ENCODE results near the gene ZFP36L1. TPM values are rescaled to one million over a fixed set of nuclear protein-coding genes. Genes with fewer than 3 reads are reported as not detected.

The ZFP36L1 gene
- total and polyA plus RNA-seq, 2 of the 13 experiments (the other 11 are each of a cell fraction or from before 2014, with no cell fraction given) = 7.4 to 10.2 TPM

DNA sequence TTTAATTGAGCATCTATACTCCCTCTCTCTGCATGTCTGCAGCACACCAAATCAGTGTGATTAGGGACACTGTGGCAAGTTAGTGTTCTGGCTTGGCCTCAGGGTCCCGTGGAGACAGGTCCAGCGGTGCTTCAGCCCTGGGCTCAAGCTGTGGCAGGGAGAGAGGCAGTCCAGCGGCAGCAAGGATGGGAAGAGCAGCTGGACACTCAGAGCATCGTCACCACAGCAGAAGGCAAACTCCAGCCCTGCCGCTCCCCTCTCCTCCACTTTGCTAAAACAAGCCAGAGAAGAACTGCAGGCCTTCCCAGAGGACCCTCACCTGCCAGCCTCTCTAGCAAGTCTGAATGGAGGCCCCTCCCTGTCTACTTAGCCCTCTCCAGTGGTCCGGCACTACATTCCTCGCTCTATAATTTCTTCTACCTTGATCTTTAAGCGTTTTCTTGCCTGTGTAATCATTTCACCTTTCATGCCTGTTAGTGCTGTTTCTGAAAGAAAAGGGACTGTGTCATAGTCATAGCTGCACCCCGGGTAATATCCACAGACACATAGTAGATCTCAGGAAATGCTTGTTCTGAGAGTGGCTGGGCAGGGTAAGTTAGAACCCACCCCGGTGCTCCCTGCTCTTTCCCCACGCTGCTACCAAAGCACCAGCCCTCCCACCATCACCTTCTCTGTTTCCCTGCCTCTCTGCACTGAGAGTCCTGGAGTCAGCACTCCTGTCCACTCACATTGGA is 22.1 kb downstream of the ZFP36L1 start:
- Histone ChIP-seq H3K36me3 (replicated peaks in 1 of 2; ENCODE audit: control insufficient read depth in 1 of 2, insufficient read depth in 2 of 2, low read length in 2 of 2) (no peaks in the 10 kb centered on the region), H3K4me1 (ENCODE audit: insufficient read depth, low read length) (peaks cover 36% of the 10 kb centered on the region), H3K27me3 (ENCODE audit: control insufficient read depth in 1 of 2, insufficient read depth in 2 of 2, low read length in 2 of 2) (no peaks in the 10 kb centered on the region), H3K9me3 (ENCODE audit: low read length) (no peaks in the 10 kb centered on the region), H3K79me2 (ENCODE audit: insufficient read depth, low read length) (no peaks in the 10 kb centered on the region), H4K20me1 (ENCODE audit: insufficient read depth, low read length) (no peaks in the 10 kb centered on the region), H3K4me2 (ENCODE audit: low read depth, low read length) (no peak overlapping the region), H3K27ac (ENCODE audit: extremely low read length, insufficient read depth, low read length) (no peak overlapping the region), H3K4me3 (replicated peaks in 1 of 3; ENCODE audit: insufficient read depth in 1 of 3, low read depth in 2 of 3, low read length in 3 of 3) (no peak overlapping the region), H3K9ac (ENCODE audit: insufficient read depth, low read depth, low read length) (no peak overlapping the region), H2AFZ (ENCODE audit: low read length) (no peak overlapping the region)
- BruUV-seq (replicated peaks) = no TSS peak
- DNase-seq (ENCODE audit: low spot score) (no peak), FAIRE-seq (no peak), ATAC-seq (no peak)
- ChIA-PET POLR2A (interaction anchor here (1.2 kb wide), 1 partner anchor 22 kb away, joined by 6 read pairs; the partner anchor contains the start of gene ZFP36L1), CTCF (ENCODE audit: low intra/inter-chr PET ratio, low total read pairs) (no interaction called here)
- 67% methylated on average over 9 of the region's 11 CpGs for WGBS (ENCODE audit: low lambda C conversion rate)
- intact Hi-C loops (cut with micrococcal nuclease; ENCODE audit: unreplicated experiment) = no loop called here
- in situ Hi-C loops (cut with HindIII; ENCODE audit: extremely low pct_ligation_motif_present, low pct_unique_long_range_greater_than_20kb) = no loop called here
- no peak for TF ChIP-seq FOXC1 (CRISPR knock-in tag; IDR thresholded peaks at IDR 0.05; ENCODE audit: borderline replicate concordance)
- no peak for TF ChIP-seq RBM22 (optimal IDR thresholded peaks at IDR 0.05; ENCODE audit: low read length)
- TF ChIP-seq FOXK1 (CRISPR knock-in tag; IDR thresholded peaks at IDR 0.05; ENCODE audit: borderline replicate concordance, low read depth) = no peak
- TF ChIP-seq ZNF790 (CRISPR knock-in tag; IDR thresholded peaks at IDR 0.05; ENCODE audit: borderline replicate concordance) = no peak
- TF ChIP-seq SCMH1 (CRISPR knock-in tag; IDR thresholded peaks at IDR 0.05; ENCODE audit: borderline replicate concordance) = no peak
- TF ChIP-seq REL (CRISPR knock-in tag; conservative IDR thresholded peaks at IDR 0.05) = no peak
- no peak for TF ChIP-seq ZSCAN21 (CRISPR knock-in tag; IDR thresholded peaks at IDR 0.05; ENCODE audit: borderline replicate concordance)
- TF ChIP-seq SIX1 (CRISPR knock-in tag; IDR thresholded peaks at IDR 0.05; ENCODE audit: borderline replicate concordance) = no peak

DNA sequence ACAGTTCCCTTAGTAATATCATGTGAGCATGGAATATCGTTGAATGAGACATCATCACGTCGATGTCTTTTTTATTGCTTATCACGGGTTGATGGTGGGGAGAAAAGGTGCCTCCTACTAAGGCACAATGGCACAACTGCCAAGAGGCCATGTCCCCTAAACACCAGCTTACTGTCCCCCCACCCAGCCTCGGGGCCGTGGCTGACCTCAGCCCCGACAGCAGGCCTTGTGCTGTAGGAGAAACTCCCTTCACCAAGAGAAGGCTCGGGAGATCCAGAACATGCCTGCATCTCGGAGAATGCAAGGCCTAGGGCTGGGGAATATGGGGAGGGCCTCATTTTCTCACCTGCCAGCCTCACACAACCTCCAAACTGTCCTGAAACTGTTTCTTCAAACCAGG is 22.8 kb downstream of the ZFP36L1 start:
- FAIRE-seq (no peak), ATAC-seq (no peak), DNase-seq (ENCODE audit: low spot score) (no peak)
- H3K9ac ChIP-seq (ENCODE audit: insufficient read depth, low read depth, low read length) = no peak overlapping the region
- H3K27ac ChIP-seq (ENCODE audit: extremely low read length, insufficient read depth, low read length) = no peak overlapping the region
- no peak overlapping the region for H3K4me3 ChIP-seq (replicated peaks in 1 of 3; ENCODE audit: insufficient read depth in 1 of 3, low read depth in 2 of 3, low read length in 3 of 3)
- no peaks in the 10 kb centered on the region for H3K27me3 ChIP-seq (ENCODE audit: control insufficient read depth in 1 of 2, insufficient read depth in 2 of 2, low read length in 2 of 2)
- no peaks in the 10 kb centered on the region for H4K20me1 ChIP-seq (ENCODE audit: insufficient read depth, low read length)
- peaks cover 34% of the 10 kb centered on the region for H3K4me1 ChIP-seq (ENCODE audit: insufficient read depth, low read length)
- ChIA-PET CTCF (ENCODE audit: low intra/inter-chr PET ratio, low total read pairs) (no interaction called here), POLR2A (no interaction called here)
- 60% methylated on average over 8 of the region's 9 CpGs for WGBS (ENCODE audit: low lambda C conversion rate)
- BruUV-seq (replicated peaks) = no TSS peak
- H2AFZ ChIP-seq (ENCODE audit: low read length) = no peak overlapping the region
- no peaks in the 10 kb centered on the region for H3K79me2 ChIP-seq (ENCODE audit: insufficient read depth, low read length)
- H3K36me3 ChIP-seq (replicated peaks in 1 of 2; ENCODE audit: control insufficient read depth in 1 of 2, insufficient read depth in 2 of 2, low read length in 2 of 2) = no peaks in the 10 kb centered on the region
- no peaks in the 10 kb centered on the region for H3K9me3 ChIP-seq (ENCODE audit: low read length)
- in situ Hi-C loops (cut with HindIII; ENCODE audit: extremely low pct_ligation_motif_present, low pct_unique_long_range_greater_than_20kb) (no loop called here), intact Hi-C loops (cut with micrococcal nuclease; ENCODE audit: unreplicated experiment) (no loop called here)
- no peak overlapping the region for H3K4me2 ChIP-seq (ENCODE audit: low read depth, low read length)
- no peak for TF ChIP-seq DNMT1 (CRISPR knock-in tag; IDR thresholded peaks at IDR 0.05)
- TF ChIP-seq ZNF772 (CRISPR knock-in tag; IDR thresholded peaks at IDR 0.05) = no peak
- no peak for TF ChIP-seq MEIS1 (CRISPR knock-in tag; IDR thresholded peaks at IDR 0.05; ENCODE audit: borderline replicate concordance)
- TF ChIP-seq, protein P1, sequence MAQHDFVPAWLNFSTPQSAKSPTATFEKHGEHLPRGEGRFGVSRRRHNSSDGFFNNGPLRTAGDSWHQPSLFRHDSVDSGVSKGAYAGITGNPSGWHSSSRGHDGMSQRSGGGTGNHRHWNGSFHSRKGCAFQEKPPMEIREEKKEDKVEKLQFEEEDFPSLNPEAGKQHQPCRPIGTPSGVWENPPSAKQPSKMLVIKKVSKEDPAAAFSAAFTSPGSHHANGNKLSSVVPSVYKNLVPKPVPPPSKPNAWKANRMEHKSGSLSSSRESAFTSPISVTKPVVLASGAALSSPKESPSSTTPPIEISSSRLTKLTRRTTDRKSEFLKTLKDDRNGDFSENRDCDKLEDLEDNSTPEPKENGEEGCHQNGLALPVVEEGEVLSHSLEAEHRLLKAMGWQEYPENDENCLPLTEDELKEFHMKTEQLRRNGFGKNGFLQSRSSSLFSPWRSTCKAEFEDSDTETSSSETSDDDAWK (CRISPR knock-in tag; IDR thresholded peaks at IDR 0.05) = no peak
- TF ChIP-seq RELA (CRISPR knock-in tag; IDR thresholded peaks at IDR 0.05) = no peak
- TF ChIP-seq LCORL (IDR thresholded peaks at IDR 0.05) = no peak
- TF ChIP-seq LCORL (CRISPR knock-in tag; IDR thresholded peaks at IDR 0.05) = no peak
- no peak for TF ChIP-seq ZNF577 (CRISPR knock-in tag; IDR thresholded peaks at IDR 0.05; ENCODE audit: borderline replicate concordance, low read depth)
- TF ChIP-seq ARHGAP35 (CRISPR knock-in tag; IDR thresholded peaks at IDR 0.05; ENCODE audit: borderline replicate concordance) = no peak

Data from HepG2 (cell line).